Tongue (tissue), 2 donors: Measurements from ENCODE around the gene TIAM2. TPM values are rescaled to one million over a fixed set of nuclear protein-coding genes. Genes with fewer than 3 reads are reported as not detected.
"Not testable (repeated sequence)": the region's sequence is repeated elsewhere in the genome, so short reads cannot be mapped to it uniquely, and the experiment has no call there.

Experiments
- DNase-seq: peaks from one replicate; pipeline ENCODE4 v3.0.0-alpha.2; 2015
- total RNA-seq: library from RNA; depleted of rRNA; stranded (reverse); fragments of >200 nt; gene quantifications from one replicate; pipeline ENCODE4 v1.2.3, GENCODE V29; 2014

The TIAM2 gene
- total RNA-seq, 1 donor from 2014 or later = 32.2 TPM

GRCh38 chr6:155103083-155103645 is 108.0 kb downstream of the TIAM2 start:
- not testable (repeated sequence) for DNase-seq

- no peak for DNase-seq
Observed at GRCh38 chr6:155103816-155104366, 108.8 kb downstream of the TIAM2 start.

GRCh38 chr6:155106456-155107115 is 111.5 kb downstream of the TIAM2 start:
- DNase-seq = peak; percentile 61

GRCh38 chr6:155107432-155108069 is 112.4 kb downstream of the TIAM2 start:
- DNase-seq = peak; percentile 33

GRCh38 chr6:155108070-155108820 is 113.1 kb downstream of the TIAM2 start:
- no peak for DNase-seq

- no peak for DNase-seq
Observed at GRCh38 chr6:155110721-155111120, 115.6 kb downstream of the TIAM2 start.

- DNase-seq = no peak
Observed at GRCh38 chr6:155112757-155113156, 117.6 kb downstream of the TIAM2 start.

- DNase-seq = no peak
Observed at GRCh38 chr6:155115893-155116570, 120.9 kb downstream of the TIAM2 start.

GRCh38 chr6:155116571-155116910 is 121.4 kb downstream of the TIAM2 start:
- DNase-seq = no peak

- DNase-seq = no peak
Observed at GRCh38 chr6:155117256-155117655, 122.1 kb downstream of the TIAM2 start.

GRCh38 chr6:155117785-155118184 is 122.7 kb downstream of the TIAM2 start:
- DNase-seq = no peak

GRCh38 chr6:155119201-155119600 is 124.1 kb downstream of the TIAM2 start:
- DNase-seq = not testable (repeated sequence)

- DNase-seq = peak; percentile 56
Observed at GRCh38 chr6:155120034-155120433, 124.9 kb downstream of the TIAM2 start.

GRCh38 chr6:155121294-155121693 is 126.2 kb downstream of the TIAM2 start:
- DNase-seq = peak; percentile 24

- peak; percentile 72 for DNase-seq
Observed at GRCh38 chr6:155121699-155122098, 126.6 kb downstream of the TIAM2 start.

GRCh38 chr6:155122199-155122950 is 127.3 kb downstream of the TIAM2 start:
- no peak for DNase-seq

- DNase-seq = no peak
Observed at GRCh38 chr6:155123520-155123919, 128.4 kb downstream of the TIAM2 start.

GRCh38 chr6:155125906-155126305 is 130.8 kb downstream of the TIAM2 start:
- DNase-seq = peak; percentile 45

- DNase-seq = no peak
Observed at GRCh38 chr6:155126727-155127439, 131.8 kb downstream of the TIAM2 start.

- DNase-seq = no peak
Observed at GRCh38 chr6:155128977-155129376, 133.9 kb downstream of the TIAM2 start.

GRCh38 chr6:155129744-155130143 is 134.6 kb downstream of the TIAM2 start:
- DNase-seq = no peak
